HG03095 (cell line): ENCODE results near the gene DIP2A.

Source experiments
- ATAC-seq: cut with Tn5 transposase; IDR thresholded peaks from one replicate; pipeline ENCODE4 v1.9.1; 2021; ENCODE audit warnings: moderate library complexity; ENCODE audit not compliant: unreplicated experiment

Gene DIP2A, protein sequence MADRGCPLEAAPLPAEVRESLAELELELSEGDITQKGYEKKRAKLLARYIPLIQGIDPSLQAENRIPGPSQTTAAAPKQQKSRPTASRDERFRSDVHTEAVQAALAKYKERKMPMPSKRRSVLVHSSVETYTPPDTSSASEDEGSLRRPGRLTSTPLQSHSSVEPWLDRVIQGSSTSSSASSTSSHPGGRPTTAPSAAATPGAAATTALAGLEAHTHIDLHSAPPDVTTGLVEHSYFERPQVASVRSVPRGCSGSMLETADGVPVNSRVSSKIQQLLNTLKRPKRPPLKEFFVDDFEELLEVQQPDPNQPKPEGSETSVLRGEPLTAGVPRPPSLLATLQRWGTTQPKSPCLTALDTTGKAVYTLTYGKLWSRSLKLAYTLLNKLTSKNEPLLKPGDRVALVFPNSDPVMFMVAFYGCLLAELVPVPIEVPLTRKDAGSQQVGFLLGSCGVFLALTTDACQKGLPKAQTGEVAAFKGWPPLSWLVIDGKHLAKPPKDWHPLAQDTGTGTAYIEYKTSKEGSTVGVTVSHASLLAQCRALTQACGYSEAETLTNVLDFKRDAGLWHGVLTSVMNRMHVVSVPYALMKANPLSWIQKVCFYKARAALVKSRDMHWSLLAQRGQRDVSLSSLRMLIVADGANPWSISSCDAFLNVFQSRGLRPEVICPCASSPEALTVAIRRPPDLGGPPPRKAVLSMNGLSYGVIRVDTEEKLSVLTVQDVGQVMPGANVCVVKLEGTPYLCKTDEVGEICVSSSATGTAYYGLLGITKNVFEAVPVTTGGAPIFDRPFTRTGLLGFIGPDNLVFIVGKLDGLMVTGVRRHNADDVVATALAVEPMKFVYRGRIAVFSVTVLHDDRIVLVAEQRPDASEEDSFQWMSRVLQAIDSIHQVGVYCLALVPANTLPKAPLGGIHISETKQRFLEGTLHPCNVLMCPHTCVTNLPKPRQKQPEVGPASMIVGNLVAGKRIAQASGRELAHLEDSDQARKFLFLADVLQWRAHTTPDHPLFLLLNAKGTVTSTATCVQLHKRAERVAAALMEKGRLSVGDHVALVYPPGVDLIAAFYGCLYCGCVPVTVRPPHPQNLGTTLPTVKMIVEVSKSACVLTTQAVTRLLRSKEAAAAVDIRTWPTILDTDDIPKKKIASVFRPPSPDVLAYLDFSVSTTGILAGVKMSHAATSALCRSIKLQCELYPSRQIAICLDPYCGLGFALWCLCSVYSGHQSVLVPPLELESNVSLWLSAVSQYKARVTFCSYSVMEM (N-terminal part only)

DNA sequence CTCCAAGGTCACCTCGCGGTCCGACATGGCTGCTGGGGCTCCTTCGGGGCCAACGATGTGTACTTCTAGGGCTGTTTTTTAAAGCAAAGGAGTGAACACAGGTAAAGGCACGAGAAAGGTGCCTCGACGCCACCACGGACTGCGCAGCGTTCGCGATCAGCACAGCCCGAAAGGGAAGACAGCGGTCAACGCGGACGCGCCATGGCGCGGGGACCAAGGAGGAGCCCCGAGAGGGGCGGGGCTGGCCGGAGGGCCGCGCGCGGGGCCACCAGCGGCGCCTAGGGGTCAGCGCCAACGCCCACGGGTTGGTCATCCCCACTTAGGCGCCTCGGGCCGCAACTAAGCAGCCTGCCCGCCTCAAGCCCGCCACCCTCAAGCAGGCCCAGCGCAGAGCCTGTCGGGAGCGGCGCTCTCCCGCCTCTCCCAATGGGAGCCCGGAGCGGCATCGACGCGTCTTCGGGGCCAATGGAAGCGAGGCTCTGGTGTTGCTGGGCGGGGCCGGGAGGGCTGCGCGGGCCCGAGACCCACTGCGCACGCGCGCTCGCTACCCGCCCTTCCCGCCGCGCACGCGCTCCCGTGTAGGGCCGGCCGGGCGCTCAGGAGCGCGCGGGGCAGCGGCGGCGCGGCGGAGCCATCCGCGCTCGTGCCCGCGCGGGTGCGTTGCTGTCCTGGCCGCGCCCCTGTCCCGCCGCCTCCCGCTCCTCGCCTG lies at the start of gene DIP2A:
DIP2A (plus strand) TSS at position 577 of the 709 bp plus-strand sequence. CDS start 241 bp downstream, outside the sequence.
- ATAC-seq: peak; percentile 92

DNA sequence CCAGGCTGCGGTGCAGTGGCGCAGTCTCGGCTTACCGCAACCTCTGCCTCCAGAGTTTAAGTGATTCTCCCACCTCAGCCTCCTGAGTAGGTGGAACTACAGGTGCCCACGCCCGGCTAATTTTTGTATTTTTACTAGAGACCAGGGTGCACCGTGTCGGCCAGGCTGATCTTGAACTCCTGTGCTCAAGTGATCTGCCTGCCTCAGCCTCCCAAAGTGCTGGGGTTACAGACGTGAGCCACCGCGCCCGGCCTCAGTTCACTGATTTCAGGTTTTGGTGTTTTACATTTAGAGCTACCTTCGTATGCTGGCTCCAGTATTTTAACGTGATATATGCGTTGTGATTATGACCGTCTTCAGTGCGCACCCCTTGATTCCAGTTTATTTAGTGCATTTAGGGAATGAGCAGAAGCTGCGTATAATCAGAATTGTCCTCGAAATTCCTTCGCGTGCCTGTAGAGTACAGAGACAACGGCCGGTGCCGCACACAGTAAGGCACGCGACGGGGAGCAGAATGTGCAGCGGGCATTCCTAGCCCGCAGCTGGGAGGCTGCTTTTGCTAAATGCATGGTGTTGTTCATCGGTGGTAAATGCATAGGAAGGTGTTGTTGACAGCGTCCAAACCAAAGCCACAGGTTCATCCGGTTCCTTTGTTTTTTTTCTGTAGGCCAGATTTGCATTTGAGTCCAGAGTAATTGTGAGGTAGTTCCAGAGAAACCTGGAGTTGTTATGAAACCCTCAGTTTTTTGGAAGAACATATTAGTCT lies 48.9 kb upstream of the DIP2A start:
- no peak for ATAC-seq

DNA sequence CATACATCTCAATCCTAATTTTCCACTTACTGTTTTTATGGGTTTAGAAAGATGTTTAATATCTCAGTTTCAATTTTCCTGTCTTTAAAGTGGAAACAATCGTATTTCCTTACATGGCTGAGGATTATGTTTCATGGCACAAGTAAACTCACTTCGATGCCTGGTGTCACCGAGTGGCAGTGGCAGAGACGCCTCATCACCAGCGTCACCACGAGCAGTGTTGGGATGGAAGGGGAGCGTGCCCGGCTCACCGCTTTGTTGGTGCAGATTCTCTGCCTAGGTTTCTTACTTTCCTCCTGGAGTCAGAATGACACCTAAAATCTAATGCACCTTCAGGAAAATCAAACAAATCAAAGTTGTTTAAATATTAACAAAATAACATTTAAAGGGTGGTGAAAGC lies 48.2 kb upstream of the DIP2A start:
- no peak for ATAC-seq

DNA sequence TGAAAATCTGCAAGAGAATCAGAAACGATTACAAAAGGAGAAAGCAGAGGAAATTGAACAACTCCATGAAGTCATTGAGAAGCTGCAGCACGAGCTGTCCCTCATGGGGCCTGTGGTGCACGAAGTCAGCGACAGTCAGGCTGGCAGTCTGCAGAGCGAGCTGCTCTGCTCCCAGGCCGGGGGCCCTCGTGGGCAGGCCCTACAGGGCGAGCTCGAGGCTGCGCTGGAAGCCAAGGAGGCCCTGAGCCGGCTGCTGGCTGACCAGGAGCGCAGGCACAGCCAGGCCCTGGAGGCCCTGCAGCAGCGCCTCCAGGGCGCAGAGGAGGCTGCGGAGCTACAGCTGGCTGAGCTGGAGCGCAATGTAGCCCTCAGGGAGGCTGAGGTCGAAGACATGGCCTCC lies 47.5 kb upstream of the DIP2A start:
- ATAC-seq: no peak

DNA sequence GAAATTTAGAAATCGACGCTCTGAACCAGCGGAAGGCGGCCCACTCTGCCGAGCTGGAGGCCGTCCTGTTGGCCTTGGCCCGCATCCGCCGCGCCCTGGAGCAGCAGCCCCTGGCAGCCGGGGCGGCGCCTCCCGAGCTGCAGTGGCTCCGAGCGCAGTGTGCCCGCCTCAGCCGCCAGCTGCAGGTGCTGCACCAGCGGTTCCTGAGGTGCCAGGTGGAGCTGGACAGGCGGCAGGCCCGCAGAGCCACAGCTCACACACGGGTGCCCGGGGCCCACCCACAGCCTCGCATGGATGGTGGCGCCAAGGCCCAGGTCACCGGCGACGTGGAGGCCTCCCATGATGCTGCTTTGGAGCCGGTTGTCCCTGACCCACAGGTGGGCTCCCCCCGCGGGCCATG lies 47.0 kb upstream of the DIP2A start:
- ATAC-seq: no peak

DNA sequence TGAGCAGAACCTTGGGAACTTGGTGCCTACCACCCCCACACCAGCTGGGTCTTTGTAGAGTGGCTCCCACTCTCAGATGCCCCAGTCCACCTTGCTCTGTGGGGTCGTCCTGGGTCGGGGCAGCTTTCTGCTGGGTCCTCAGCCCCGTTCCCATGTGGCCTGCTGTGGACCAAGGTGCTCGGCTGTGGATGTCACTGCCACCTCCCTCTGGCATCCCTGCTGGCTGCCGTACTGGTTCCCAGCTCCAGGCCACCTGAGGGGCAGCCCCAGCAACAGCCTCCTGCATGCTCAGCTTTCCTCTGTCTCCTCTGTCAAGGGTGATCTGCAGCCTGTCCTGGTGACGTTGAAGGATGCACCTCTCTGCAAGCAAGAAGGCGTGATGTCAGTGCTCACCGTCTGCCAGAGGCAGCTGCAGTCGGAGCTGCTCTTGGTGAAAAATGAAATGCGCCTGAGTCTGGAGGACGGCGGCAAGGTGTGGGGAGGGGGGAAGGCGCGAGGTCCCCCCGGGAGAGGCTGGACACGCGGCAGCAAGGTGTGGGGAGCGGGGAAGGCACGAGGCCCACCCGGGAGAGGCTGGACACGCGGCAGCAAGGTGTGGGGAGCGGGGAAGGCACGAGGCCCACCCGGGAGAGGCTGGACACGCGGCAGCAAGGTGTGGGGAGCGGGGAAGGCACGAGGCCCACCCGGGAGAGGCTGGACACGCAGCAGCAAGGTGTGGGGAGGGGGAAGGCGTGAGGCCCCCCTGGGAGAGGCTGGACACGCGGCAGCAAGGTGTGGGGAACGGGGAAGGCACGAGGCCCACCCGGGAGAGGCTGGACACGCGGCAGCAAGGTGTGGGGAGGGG lies 45.9 kb upstream of the DIP2A start:
- no peak for ATAC-seq

DNA sequence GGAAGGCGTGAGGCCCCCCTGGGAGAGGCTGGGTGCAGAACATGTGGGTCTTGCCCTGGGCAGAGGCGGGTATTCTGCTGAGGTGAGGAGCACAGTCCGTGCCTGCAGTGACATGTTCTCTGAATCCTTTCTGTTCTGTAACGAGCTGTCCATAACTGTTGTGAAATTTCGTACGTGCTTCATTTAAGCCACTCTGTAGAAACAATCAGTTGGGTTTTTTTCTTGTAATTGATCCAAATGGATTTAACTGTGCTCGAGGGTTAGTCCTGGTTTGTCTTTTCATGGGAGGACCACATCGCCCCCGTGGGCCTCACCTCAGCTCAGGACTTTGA lies 45.4 kb upstream of the DIP2A start:
- no peak for ATAC-seq

DNA sequence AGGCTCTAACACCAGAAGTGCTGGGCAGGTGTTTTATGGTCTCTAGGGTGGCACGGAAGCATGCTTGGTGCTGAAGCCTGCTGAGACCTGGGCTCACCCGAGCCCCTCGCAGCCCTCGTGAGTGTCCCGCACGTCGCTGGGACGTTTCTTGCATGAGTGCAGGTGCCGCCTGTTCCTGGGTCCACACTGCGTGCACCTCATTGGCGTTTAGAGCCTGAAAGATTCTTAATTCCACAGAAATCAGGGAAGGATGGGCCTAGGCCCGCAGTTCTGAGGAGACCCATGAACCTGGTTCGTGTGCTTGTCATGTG lies 43.8 kb upstream of the DIP2A start:
- no peak for ATAC-seq

DNA sequence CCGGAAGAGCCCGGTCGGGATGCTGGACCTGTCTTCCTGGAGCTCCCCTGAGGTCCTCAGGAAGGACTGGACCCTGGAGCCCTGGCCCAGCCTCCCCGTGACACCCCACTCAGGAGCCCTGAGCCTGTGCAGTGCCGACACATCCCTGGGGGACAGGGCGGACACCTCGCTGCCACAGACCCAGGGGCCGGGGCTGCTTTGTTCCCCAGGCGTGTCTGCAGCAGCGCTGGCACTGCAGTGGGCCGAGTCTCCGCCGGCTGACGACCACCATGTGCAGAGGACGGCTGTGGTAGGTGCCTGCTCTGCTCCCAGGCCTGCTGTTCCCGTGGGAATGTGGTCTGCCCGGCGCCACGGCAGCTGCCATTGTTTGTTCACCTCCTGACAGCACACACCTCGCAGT lies 42.1 kb upstream of the DIP2A start:
- no peak for ATAC-seq

DNA sequence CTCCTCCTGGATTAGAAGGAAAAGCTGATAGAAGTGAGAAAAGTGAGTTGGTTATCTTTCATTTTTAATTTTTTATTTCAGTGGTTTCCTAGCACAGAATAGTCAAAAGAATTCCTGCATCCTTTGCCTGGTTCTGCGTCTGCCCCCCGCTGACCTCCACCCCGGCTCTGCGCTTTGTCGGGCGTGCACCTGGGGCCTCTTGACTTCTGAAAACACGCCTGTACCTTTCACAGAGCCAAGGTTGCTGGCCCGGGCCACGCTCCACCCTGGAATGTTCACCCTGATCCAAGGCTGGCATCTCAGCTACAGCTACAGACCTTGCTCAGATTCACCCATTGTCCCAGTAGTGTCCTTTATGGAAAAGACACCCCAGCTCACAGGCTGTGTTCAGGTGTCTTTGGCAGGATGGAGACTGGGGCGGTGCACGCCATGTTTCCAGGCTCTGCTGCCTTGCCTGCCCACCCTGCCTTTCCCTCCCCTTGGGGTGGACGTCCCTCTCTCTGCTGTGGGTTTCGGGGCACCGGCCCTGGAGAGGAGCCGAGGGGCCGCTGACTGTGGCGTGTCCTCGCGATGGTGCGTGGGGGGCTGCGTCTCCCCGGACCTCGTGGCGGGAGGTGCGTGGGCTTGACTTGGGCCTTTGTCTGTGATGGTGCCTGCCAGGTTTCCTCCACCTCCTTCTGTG lies 40.3 kb upstream of the DIP2A start:
- no peak for ATAC-seq

DNA sequence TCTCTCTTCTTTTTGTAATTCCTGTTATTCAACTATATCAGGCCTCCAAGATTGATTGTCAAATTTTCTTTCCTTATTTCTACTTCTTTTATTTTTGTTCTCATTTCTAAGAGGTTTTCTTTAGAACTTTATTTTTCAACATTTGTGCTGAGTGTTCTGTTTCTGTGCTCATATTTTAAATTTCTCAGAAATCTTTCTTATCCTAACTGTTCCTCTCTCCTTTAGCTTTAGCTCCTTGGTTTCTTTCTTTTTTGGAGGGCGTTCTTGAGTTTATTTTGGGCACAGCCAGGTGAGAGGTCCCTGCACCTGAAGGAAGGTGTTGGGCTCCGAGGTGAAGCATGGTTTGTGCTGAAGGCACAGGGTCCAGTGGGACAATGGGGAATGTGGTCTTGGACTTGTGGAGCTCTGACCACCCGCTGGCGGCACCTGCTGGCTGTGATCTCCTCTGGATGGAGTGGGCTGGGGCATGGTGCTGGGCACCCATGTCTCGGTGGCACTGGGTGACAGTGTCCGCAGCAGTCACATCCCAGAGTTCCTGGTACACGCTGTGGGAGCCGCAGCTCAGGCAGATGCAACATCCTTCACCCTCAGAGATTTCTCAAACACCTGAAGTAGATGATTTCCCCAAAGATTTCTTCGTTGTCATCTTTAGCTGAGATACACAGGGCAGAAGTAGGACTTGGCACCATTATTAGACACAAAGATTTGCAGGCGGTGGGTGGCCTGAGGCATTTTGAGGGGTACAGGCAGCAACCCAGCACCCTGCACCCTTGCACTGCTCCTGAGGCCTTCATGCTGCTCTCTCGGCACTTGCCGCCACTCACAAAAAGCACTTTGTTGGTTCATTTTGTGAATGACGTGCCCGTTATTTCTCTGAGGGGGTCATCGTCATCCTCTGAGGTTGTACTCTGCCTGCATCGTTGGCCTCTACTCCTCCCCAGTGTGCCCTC lies 38.2 kb upstream of the DIP2A start:
- no peak for ATAC-seq

DNA sequence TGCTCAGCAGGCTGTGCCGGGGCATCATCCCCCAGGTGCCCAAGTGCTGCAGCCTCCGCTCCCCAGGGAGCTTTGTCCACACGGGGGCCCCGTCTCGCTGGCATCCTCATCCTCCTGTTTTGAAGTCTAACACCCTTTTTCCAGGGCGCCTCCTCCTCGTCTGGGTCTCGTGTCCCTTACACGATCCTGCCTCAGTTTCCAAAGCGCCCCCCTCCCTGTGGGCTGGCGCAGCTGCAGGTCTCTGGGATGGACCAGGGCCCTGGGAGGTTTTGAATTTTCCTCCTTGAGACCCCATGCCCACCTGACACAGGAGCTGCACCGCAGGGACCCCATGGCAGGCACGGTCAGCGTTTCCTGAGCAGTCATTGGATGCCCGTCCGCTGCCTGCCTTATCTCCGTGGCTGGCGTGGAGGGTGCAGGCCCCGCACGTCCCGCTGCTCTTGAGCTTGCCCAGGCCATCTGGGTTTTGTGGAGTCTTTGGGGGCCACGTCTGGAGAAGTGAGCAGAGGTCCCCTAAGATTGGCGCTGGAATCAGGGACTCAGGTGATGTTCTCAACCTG lies 37.4 kb upstream of the DIP2A start:
- ATAC-seq: no peak

DNA sequence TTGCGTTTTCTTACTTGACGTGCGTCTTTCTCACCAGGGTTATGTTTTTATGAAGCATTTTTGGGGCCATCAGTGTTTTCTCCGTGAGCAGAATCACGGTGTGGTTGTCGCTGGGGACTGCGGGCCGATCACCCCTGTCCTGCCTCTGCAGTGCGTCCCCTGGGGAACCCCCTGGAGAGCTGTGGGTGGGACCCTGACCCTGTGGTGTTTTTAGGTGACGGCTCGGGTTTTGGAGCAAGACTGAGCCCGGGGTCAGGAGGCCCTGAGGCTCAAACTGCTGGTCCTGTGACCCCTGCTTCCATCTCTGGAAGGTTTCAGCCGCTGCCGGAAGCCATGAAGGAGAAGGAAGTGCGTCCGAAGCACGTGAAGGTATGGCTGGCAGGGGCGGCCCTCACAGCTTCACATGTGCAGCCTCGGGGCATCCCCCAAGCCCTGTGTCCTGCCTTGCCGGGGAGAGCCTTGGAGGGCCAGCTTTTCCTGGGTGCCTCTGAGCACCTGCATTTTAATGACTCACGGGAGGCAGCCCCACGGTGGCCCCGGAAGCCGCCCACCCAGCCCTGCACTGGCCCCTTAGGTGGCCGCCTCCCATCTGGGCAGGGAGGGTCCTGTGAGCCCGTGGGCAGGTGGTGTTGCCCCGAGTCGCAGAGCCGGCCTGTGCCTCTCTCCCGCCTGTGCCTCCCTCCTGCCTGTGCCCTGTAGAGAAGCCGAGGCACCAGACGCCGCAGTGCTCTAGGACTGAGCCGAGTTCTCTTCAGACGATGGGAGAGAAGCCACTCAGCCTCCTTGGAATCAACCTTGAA lies 36.7 kb upstream of the DIP2A start:
- ATAC-seq: no peak

DNA sequence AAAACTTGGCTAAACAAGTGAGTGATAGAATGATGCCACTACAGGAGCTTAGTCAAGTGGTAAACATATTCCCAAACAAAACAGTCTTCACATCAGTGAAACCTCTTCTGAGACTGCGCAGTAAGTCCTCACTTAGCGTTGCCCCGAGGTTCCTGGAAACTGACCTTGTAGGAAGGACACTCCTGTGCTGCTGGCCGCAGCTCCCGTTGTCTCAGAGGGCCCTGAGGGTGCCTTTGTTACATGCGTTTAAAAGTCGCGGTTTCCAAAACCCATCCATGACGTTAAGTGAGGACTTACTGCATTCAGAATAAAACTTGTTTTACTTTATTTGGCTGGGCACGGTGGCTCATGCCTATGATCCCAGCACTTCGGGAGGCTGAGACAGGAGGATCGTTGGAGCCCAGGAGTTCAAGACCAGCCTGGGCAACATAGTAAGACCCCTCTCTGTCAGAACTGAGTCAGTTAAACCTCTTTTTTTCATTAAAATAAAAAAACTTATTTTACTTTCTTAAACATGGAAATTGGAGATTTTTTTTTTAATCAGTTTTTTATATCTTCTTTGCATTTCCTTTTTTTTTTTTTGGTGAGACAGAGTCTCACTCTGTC lies 36.0 kb upstream of the DIP2A start:
- no peak for ATAC-seq

DNA sequence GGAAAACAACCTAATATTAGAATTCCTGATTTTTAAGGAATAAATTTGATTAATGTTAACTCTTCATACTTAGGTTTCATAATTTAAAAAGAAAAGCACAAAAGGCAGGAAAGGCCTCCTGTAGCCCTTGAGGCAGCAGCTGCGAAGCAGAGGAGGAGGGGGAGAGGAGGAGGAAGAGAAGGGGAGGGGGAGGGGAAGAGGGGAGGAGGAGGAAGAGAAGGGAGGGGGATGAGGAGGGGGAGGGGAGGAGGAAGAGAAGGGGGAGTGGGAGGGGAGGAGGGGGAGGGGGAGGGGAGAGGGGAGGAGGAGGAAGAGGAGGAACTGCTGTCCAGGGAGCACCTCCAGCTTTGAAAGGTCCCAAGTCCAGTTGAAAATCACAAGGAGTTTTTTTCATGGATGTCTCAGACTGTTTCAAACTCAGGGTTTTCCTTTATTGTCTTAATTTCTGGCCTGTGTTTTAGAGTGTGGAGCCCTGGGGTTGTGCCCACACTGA lies 35.1 kb upstream of the DIP2A start:
- no peak for ATAC-seq

DNA sequence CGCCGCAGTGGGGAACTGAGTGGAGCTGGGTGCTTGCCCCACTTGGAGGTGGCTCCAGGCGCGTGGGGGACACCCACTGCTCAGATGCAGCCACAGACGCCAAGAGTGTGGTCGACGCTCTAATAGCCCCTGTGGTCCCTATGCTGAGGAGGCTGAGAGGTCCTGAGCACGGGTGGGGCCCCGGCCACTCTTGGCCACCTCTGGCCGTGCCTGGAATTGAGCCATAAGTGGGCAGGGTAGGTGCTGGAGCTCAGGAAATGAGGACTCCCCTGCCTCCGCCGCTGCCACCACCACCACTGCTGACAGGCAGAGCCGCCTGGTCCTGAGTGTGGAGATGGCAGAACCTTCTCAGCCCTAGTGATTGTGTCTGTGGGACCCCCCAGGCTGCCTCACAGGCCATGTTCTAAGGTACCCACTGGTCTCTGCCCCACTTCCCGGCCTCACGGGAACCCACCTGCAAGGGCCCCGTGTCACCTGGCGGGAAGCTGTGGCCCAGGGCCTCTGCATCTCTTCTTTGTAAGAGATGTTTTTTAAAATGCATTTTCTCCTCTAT lies 34.6 kb upstream of the DIP2A start:
- ATAC-seq: no peak
